Liver (tissue), 3 donors: ENCODE results near the gene GAST.

ENCODE experiments used
- ATF3 ChIP-seq: IDR thresholded peaks from 2 replicates; pipeline ENCODE4 v1.6.1; 2016; ENCODE audit warnings: antibody characterized with exemption
- CTCF ChIP-seq: fragments of 150-350 bp; IDR thresholded peaks from 2 replicates; pipeline ENCODE4 v1.5.1; 2017; ENCODE audit warnings: improper control_type of control experiment, low read depth, low read length; ENCODE audit not compliant: missing input control
- FOXA1 ChIP-seq: IDR thresholded peaks from 2 replicates; pipeline ENCODE4 v1.6.1; 2016; ENCODE audit warnings: antibody characterized with exemption
- FOXA2 ChIP-seq: IDR thresholded peaks from 2 replicates; pipeline ENCODE4 v1.6.1; 2016; ENCODE audit warnings: antibody characterized with exemption
- MAX ChIP-seq: IDR thresholded peaks from 2 replicates; pipeline ENCODE4 v1.6.1; 2016; ENCODE audit warnings: antibody characterized with exemption
- SP1 ChIP-seq: IDR thresholded peaks from 2 replicates; pipeline ENCODE4 v1.6.1; 2018; ENCODE audit warnings: antibody characterized with exemption, mild to moderate bottlenecking
- YY1 ChIP-seq: IDR thresholded peaks from 2 replicates; pipeline ENCODE4 v1.6.1; 2016; ENCODE audit warnings: antibody characterized with exemption, mild to moderate bottlenecking
- donor health status: healthy.
- donor health status: healthy.

- TF ChIP-seq CTCF (peak; percentile 77), ATF3 (no peak), MAX (no peak), YY1 (no peak), SP1 (no peak), FOXA2 (no peak), FOXA1 (no peak)
Observed at GRCh38 chr17:41695954-41696757, 16.0 kb upstream of the GAST start.
